ENCODE data around the gene ACVRL1. TPM values are rescaled to one million over a fixed set of nuclear protein-coding genes. Genes with fewer than 3 reads are reported as not detected.
A peak's percentile ranks its signal among the peaks of the same experiment; 100 is the strongest.

The ACVRL1 gene
- total RNA-seq, 1 donor from 2014 or later: not detected

GRCh38 chr12:51911307-51911706 is 4.0 kb downstream of the ACVRL1 start:
- intact Hi-C loops (cut with micrococcal nuclease): no loop called here
- DNase-seq: no peak
- no peak overlapping the region for H3K27ac Mint-ChIP-seq
- no peaks in the 10 kb centered on the region for H3K9me3 Mint-ChIP-seq
- no peaks in the 10 kb centered on the region for H3K36me3 Mint-ChIP-seq (ENCODE audit: low read depth)
- no peak overlapping the region for H3K4me3 Mint-ChIP-seq
- peaks cover 27% of the 10 kb centered on the region for H3K27me3 Mint-ChIP-seq
- H3K4me1 Mint-ChIP-seq: no peaks in the 10 kb centered on the region

- Mint-ChIP-seq H3K9me3 (no peaks in the 10 kb centered on the region), H3K27me3 (peaks cover 23% of the 10 kb centered on the region), H3K36me3 (ENCODE audit: low read depth) (no peaks in the 10 kb centered on the region), H3K4me1 (no peaks in the 10 kb centered on the region), H3K27ac (no peak overlapping the region), H3K4me3 (no peak overlapping the region)
- no peak for DNase-seq
- intact Hi-C loops (cut with micrococcal nuclease): no loop called here
Observed at GRCh38 chr12:51911788-51912711, 4.7 kb downstream of the ACVRL1 start.

DNA sequence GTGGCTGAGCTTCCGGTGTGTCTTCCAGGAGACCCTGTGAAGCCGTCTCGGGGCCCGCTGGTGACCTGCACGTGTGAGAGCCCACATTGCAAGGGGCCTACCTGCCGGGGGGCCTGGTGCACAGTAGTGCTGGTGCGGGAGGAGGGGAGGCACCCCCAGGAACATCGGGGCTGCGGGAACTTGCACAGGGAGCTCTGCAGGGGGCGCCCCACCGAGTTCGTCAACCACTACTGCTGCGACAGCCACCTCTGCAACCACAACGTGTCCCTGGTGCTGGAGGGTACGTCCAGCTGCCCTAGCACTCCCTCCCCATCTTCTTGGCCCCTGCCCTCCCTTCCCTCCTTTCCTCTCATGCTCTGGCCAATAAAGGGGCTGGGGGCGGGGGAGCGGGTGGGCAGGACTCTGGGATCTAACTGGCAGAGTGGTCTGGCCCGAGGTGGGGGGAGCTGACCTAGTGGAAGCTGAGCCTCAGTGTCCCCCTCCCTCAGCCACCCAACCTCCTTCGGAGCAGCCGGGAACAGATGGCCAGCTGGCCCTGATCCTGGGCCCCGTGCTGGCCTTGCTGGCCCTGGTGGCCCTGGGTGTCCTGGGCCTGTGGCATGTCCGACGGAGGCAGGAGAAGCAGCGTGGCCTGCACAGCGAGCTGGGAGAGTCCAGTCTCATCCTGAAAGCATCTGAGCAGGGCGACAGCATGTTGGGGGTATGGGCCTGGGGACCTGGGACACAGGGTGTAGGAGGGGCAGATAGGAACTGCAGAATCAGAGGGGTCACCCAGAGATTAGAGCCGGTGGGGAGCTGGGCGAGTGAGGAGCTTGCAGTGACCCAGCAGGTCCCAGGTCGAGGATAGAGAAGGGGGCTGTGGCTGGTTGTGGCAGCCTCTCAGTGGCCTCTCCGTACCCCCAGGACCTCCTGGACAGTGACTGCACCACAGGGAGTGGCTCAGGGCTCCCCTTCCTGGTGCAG is 6.0 kb downstream of the ACVRL1 start:
- intact Hi-C loops (cut with micrococcal nuclease): no loop called here
- no peaks in the 10 kb centered on the region for H3K36me3 Mint-ChIP-seq (ENCODE audit: low read depth)
- no peaks in the 10 kb centered on the region for H3K4me1 Mint-ChIP-seq
- H3K27me3 Mint-ChIP-seq: peaks cover 16% of the 10 kb centered on the region
- no peaks in the 10 kb centered on the region for H3K9me3 Mint-ChIP-seq
- H3K27ac Mint-ChIP-seq: peak overlapping the region; percentile 34
- H3K4me3 Mint-ChIP-seq: no peak overlapping the region
- DNase-seq: no peak

DNA sequence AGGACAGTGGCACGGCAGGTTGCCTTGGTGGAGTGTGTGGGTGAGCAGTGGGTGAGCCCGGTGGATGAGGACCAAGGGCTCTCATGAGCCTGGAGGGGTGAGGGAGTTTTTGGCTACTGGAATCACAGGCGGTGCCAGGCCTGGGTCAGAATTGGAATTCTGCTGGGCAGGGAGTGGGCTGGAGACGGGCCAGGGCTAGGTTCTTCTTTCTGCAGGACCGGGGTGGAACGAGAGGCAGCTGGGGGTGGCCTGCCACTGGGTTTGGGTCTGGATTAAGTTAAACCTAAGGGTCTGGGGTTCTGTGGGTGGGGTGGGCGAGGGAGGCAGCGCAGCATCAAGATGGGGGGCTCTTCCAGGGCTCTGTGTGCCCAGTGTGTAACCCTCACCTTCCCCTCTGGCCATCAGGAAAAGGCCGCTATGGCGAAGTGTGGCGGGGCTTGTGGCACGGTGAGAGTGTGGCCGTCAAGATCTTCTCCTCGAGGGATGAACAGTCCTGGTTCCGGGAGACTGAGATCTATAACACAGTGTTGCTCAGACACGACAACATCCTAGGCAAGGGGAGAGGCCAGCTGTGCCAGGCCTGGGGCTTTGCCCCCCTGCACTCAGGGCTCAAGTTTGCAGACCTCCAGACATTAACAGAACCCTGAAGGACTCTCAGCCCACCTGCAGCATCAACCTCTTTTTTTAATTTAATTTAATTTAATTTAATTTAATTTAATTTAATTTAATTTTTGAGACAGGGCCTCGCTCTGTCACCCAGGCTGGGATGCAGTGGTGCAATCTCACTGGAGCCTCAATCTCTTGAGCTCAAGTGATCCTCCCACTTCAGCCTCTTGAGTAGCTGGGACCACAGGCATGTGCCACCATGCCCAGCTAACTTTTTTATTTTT is 7.0 kb downstream of the ACVRL1 start:
- no peak overlapping the region for H3K4me3 Mint-ChIP-seq
- no peaks in the 10 kb centered on the region for H3K36me3 Mint-ChIP-seq (ENCODE audit: low read depth)
- peaks cover 9% of the 10 kb centered on the region for H3K27me3 Mint-ChIP-seq
- no peaks in the 10 kb centered on the region for H3K9me3 Mint-ChIP-seq
- H3K4me1 Mint-ChIP-seq: no peaks in the 10 kb centered on the region
- no peak overlapping the region for H3K27ac Mint-ChIP-seq
- no peak for DNase-seq
- intact Hi-C loops (cut with micrococcal nuclease): no loop called here

GRCh38 chr12:51915003-51915625 is 7.8 kb downstream of the ACVRL1 start:
- H3K36me3 Mint-ChIP-seq (ENCODE audit: low read depth): no peaks in the 10 kb centered on the region
- H3K4me1 Mint-ChIP-seq: no peaks in the 10 kb centered on the region
- no peaks in the 10 kb centered on the region for H3K9me3 Mint-ChIP-seq
- H3K27me3 Mint-ChIP-seq: peaks cover 2% of the 10 kb centered on the region
- intact Hi-C loops (cut with micrococcal nuclease): no loop called here
- H3K4me3 Mint-ChIP-seq: no peak overlapping the region
- no peak for DNase-seq
- no peak overlapping the region for H3K27ac Mint-ChIP-seq

DNA sequence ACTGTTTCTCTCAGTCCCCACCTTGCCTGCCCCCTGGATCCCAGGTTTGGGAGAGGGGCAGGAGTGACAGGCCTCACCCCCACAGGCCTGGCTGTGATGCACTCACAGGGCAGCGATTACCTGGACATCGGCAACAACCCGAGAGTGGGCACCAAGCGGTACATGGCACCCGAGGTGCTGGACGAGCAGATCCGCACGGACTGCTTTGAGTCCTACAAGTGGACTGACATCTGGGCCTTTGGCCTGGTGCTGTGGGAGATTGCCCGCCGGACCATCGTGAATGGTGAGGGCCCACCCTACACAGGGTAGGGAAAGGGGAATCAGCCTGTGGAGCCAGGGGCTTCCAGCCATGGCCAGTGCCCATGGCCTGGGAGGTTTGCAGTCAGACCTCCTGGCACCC is 8.6 kb downstream of the ACVRL1 start:
- no peaks in the 10 kb centered on the region for H3K27me3 Mint-ChIP-seq
- H3K4me3 Mint-ChIP-seq: no peak overlapping the region
- no peaks in the 10 kb centered on the region for H3K4me1 Mint-ChIP-seq
- intact Hi-C loops (cut with micrococcal nuclease): no loop called here
- H3K27ac Mint-ChIP-seq: no peak overlapping the region
- no peak for DNase-seq
- H3K9me3 Mint-ChIP-seq: no peaks in the 10 kb centered on the region
- H3K36me3 Mint-ChIP-seq (ENCODE audit: low read depth): no peaks in the 10 kb centered on the region

- H3K4me1 Mint-ChIP-seq: no peaks in the 10 kb centered on the region
- H3K27me3 Mint-ChIP-seq: no peaks in the 10 kb centered on the region
- intact Hi-C loops (cut with micrococcal nuclease): no loop called here
- H3K9me3 Mint-ChIP-seq: no peaks in the 10 kb centered on the region
- H3K4me3 Mint-ChIP-seq: no peak overlapping the region
- no peaks in the 10 kb centered on the region for H3K36me3 Mint-ChIP-seq (ENCODE audit: low read depth)
- no peak overlapping the region for H3K27ac Mint-ChIP-seq
- no peak for DNase-seq
Observed at GRCh38 chr12:51917041-51917590, 9.8 kb downstream of the ACVRL1 start.

DNA sequence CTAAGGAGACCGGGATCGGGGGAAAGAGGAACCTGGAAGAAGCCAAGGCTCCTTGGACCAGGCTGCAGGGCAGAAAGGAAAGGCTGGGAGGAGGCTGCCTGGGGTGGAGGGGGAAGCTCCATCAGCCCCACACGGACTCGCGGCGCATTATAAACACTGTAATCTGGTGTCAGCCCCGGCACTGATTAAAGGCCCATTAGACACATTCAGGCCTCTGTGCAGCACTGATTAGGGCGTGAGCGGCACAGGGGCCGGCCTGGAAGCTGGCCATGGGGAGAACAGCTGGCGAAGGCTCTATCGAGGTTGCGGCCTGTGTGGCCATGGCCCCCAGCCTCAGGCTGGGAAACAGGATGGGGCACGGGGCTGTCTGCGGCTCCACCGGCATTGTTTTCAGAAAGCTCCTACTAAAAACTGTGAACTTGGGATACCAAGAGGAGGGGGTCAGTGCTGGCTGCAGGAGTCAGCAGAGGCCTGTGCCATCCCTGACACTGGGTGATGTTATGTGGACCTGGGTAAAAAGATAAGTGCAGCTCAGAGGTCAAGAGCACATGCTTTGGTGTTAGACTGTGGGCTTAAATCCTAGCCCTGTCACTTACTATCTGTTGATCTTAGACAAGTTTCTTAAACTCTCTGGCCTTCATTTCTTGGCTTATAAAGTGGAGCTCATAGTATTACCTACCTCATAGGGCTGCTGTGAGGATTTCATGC is 10.6 kb downstream of the ACVRL1 start:
- Mint-ChIP-seq H3K4me1 (peaks cover 2% of the 10 kb centered on the region), H3K9me3 (no peaks in the 10 kb centered on the region), H3K27ac (no peak overlapping the region), H3K27me3 (no peaks in the 10 kb centered on the region), H3K4me3 (no peak overlapping the region), H3K36me3 (ENCODE audit: low read depth) (no peaks in the 10 kb centered on the region)
- DNase-seq: no peak
- intact Hi-C loops (cut with micrococcal nuclease): no loop called here

GRCh38 chr12:51920046-51920445 is 12.7 kb downstream of the ACVRL1 start:
- Mint-ChIP-seq H3K36me3 (ENCODE audit: low read depth) (no peaks in the 10 kb centered on the region), H3K9me3 (no peaks in the 10 kb centered on the region), H3K27ac (no peak overlapping the region), H3K4me1 (peaks cover 7% of the 10 kb centered on the region), H3K27me3 (no peaks in the 10 kb centered on the region), H3K4me3 (no peak overlapping the region)
- DNase-seq: no peak
- intact Hi-C loops (cut with micrococcal nuclease): no loop called here

DNA sequence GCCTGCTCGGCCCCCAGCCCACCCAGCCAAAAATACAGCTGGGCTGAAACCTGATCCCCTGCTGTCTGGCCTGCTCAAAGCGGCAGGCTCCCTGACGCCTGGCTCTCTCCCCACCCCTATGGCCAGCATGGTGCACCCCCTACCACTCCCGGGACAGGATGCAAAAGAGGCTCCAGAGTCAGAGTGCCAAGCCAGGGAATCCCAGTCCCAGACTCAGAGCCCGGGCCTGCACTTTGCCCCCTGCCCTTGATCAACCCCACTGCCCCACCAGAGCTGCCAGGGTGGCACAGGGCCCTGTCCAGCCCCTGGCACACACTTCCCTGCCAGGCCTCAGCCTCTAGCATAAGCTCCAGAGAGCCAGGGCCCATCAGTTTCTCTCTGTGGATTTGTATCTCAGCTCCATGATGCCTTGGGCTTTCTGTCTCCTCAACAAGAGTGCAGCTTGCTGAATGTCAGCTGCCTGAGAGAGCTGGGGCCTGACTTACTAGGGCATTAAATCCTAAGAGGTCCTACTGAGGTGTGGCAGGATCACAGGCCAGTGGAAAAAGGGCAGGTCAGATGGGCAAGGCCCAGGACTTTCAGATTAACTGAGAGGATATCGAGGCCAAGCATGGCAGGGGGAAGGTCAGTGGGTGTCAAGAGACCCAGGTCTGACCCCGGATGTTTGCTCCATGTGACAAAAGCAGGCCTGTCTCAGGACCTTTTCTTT is 13.9 kb downstream of the ACVRL1 start:
- H3K9me3 Mint-ChIP-seq: no peaks in the 10 kb centered on the region
- intact Hi-C loops (cut with micrococcal nuclease): no loop called here
- no peak overlapping the region for H3K4me3 Mint-ChIP-seq
- no peaks in the 10 kb centered on the region for H3K36me3 Mint-ChIP-seq (ENCODE audit: low read depth)
- H3K4me1 Mint-ChIP-seq: peaks cover 8% of the 10 kb centered on the region
- DNase-seq: no peak
- no peak overlapping the region for H3K27ac Mint-ChIP-seq
- no peaks in the 10 kb centered on the region for H3K27me3 Mint-ChIP-seq

- H3K9me3 Mint-ChIP-seq: no peaks in the 10 kb centered on the region
- H3K4me1 Mint-ChIP-seq: peaks cover 8% of the 10 kb centered on the region
- H3K27ac Mint-ChIP-seq: no peak overlapping the region
- H3K4me3 Mint-ChIP-seq: no peak overlapping the region
- DNase-seq: no peak
- no peaks in the 10 kb centered on the region for H3K27me3 Mint-ChIP-seq
- no peaks in the 10 kb centered on the region for H3K36me3 Mint-ChIP-seq (ENCODE audit: low read depth)
- intact Hi-C loops (cut with micrococcal nuclease): no loop called here
Observed at GRCh38 chr12:51922146-51922545, 14.8 kb downstream of the ACVRL1 start.

Data from activated CD4-positive, alpha-beta T cell treated with anti-CD3 and anti-CD28 coated beads, Interleukin-2, amount 10 ng/mL, durations not matched to agents 24 days and 14 days (primary cell).